Transverse colon (tissue), 4 donors: ENCODE measurements around the gene SSU72. TPM values are rescaled to one million over a fixed set of nuclear protein-coding genes. Genes with fewer than 3 reads are reported as not detected.

Source experiments
- DNase-seq: peaks from one replicate; pipeline ENCODE4 v3.0.0-alpha.2; 2019
- H3K27ac ChIP-seq, 4 donors: fragments of 200-600 bp; sonication (generic); 2 replicates each; pipeline ENCODE4 v1.5.1; 2016 to 2018; ENCODE audit warnings: inconsistent platforms in 4 of 4
- H3K27me3 ChIP-seq: fragments of 200-600 bp; sonication (generic); 2 replicates; pipeline ENCODE4 v1.5.1; 2017; ENCODE audit warnings: inconsistent platforms
- H3K36me3 ChIP-seq, 4 donors: fragments of 200-600 bp; sonication (generic); 2 replicates each; pipeline ENCODE4 v1.5.1; 2017 to 2019; ENCODE audit warnings: inconsistent platforms in 4 of 4
- H3K4me1 ChIP-seq, 4 donors: fragments of 200-600 bp; sonication (generic); 2 replicates each; pipeline ENCODE4 v1.5.1; 2017 to 2020; ENCODE audit warnings: inconsistent platforms in 4 of 4
- H3K4me3 ChIP-seq, 4 donors: fragments of 200-600 bp; sonication (generic); 1 replicate in 1 of 4; 2 replicates in 3 of 4; pipeline versions ENCODE4 v1.5.1 to v1.6.1; 2017 to 2019; ENCODE audit warnings: inconsistent platforms in 4 of 4
- H3K9me3 ChIP-seq, 2 donors: fragments of 200-600 bp; sonication (generic); 2 replicates each; pipeline ENCODE4 v1.5.1; 2017 to 2019; ENCODE audit warnings: inconsistent platforms in 2 of 2
- CTCF ChIP-seq, 5 experiments: fragments of 200-600 bp in 3 of 5; fragments of 450-650 bp in 2 of 5; sonication (generic) in 3 of 5; IDR thresholded peaks; 1 replicate in 2 of 5; 2 replicates in 3 of 5; pipeline ENCODE4 v1.5.1; 2016 to 2017; ENCODE audit warnings: antibody characterized with exemption in 5 of 5, inconsistent platforms in 3 of 5, mild to moderate bottlenecking in 2 of 5, moderate library complexity in 1 of 5
- EP300 ChIP-seq: sonication (generic); formaldehyde crosslinking; IDR thresholded peaks from one replicate; pipeline ENCODE4 v1.6.1; 2017; ENCODE audit warnings: antibody characterized with exemption, low read depth
- POLR2A ChIP-seq: fragments of 450-650 bp; IDR thresholded peaks from one replicate; pipeline ENCODE4 v1.6.1; 2016; ENCODE audit warnings: antibody characterized with exemption, mild to moderate bottlenecking, moderate library complexity
- POLR2AphosphoS5 ChIP-seq, 3 donors: sonication (generic); formaldehyde crosslinking; IDR thresholded peaks; one replicate each; pipeline ENCODE4 v1.6.1; 2016; ENCODE audit warnings: antibody characterized with exemption in 3 of 3
- WGBS, 2 donors: methylation state at CpG; one replicate each; pipeline ENCODE4 v1.1.5; 2018; ENCODE audit warnings: low coverage in 1 of 2; 5-methylcytosine and 5-hydroxymethylcytosine counted together
- in situ Hi-C, 4 donors: fragments of 200-750 bp; cut with MboI; loops; one replicate each; pipeline versions ENCODE4 v1.15.0 to v1.15.1; 2017; ENCODE audit warnings: low sequenced_read_pairs in 3 of 4, low pct_ligation_motif_present in 1 of 4, low pct_unique_long_range_greater_than_20kb in 1 of 4
- intact Hi-C: fragments of 100-400 bp; cut with DNase I; formaldehyde crosslinking; loops from one replicate; pipeline ENCODE4 v1.15.1; 2023; ENCODE audit warnings: low total_unique reads
- total RNA-seq, 4 donors: library from RNA; depleted of rRNA; stranded (reverse); fragments of >200 nt; gene quantifications; one replicate each; pipeline ENCODE4 v1.1.0, GENCODE V29; 2016

Gene SSU72
- total RNA-seq, 4 donors from 2014 or later: 95.0 to 162 (median 136) TPM

GRCh38 chr1:1591452-1591851 is 16.8 kb upstream of the SSU72 start:
- Histone ChIP-seq H3K27me3 (peaks cover 29% of the 10 kb centered on the region), H3K27ac (no peak overlapping the region), H3K4me3 (no peak overlapping the region), H3K36me3 (no peaks in the 10 kb centered on the region), H3K9me3 (no peaks in the 10 kb centered on the region), H3K4me1 (no peaks in the 10 kb centered on the region)
- 81 to 92% methylated on average over 5 to 13 of the region's 13 CpGs for WGBS, 2 donors
- TF ChIP-seq POLR2AphosphoS5 (IDR thresholded peaks at IDR 0.05) (no peak), POLR2A (no peak), EP300 (no peak), CTCF (IDR thresholded peaks at IDR 0.05) (no peak)
- in situ Hi-C loops (no loop called here), intact Hi-C loops (no loop called here)
- no peak for DNase-seq

- WGBS, 2 donors: 65 to 89% methylated on average over 4 to 23 of the region's 23 CpGs
- intact Hi-C loops: no loop called here
- peaks cover 65% of the 10 kb centered on the region for H3K27me3 ChIP-seq
- H3K4me1 ChIP-seq: no peaks in the 10 kb centered on the region
- H3K27ac ChIP-seq: no peak overlapping the region
- in situ Hi-C loops: no loop called here
- H3K4me3 ChIP-seq: no peak overlapping the region
- no peak for TF ChIP-seq POLR2A
- no peak for TF ChIP-seq EP300
- TF ChIP-seq POLR2AphosphoS5 (IDR thresholded peaks at IDR 0.05): no peak
- no peak for TF ChIP-seq CTCF (IDR thresholded peaks at IDR 0.05)
- DNase-seq: no peak
- no peaks in the 10 kb centered on the region for H3K9me3 ChIP-seq
- no peaks in the 10 kb centered on the region for H3K36me3 ChIP-seq
Measured at GRCh38 chr1:1583347-1584010, 8.8 kb upstream of the SSU72 start.

GRCh38 chr1:1582585-1583346 is 8.1 kb upstream of the SSU72 start:
- WGBS, 2 donors: 56 to 69% methylated on average over 2 to 9 of the region's 9 CpGs

More at GRCh38 chr1:1582585-1583346, 8.1 kb upstream of the SSU72 start:
- H3K4me3 ChIP-seq: no peak overlapping the region
- intact Hi-C loops (no loop called here), in situ Hi-C loops (no loop called here)
- no peak for DNase-seq
- no peak overlapping the region for H3K27ac ChIP-seq
- H3K36me3 ChIP-seq: no peaks in the 10 kb centered on the region
- H3K9me3 ChIP-seq: no peaks in the 10 kb centered on the region
- H3K27me3 ChIP-seq: peaks cover 61% of the 10 kb centered on the region
- no peaks in the 10 kb centered on the region for H3K4me1 ChIP-seq
- TF ChIP-seq POLR2A (no peak), CTCF (IDR thresholded peaks at IDR 0.05) (no peak), POLR2AphosphoS5 (IDR thresholded peaks at IDR 0.05) (no peak), EP300 (no peak)
